Loucy (cell line): ENCODE data around the gene CIAO3.
"Not testable (repeated sequence)": the region's sequence is repeated elsewhere in the genome, so short reads cannot be mapped to it uniquely, and the experiment has no call there.

Experiments
- H2AFZ ChIP-seq: fragments of 200-600 bp; sonication (generic); 2 replicates; pipeline ENCODE4 v1.6.0; 2016; ENCODE audit warnings: antibody characterized with exemption, mild to moderate bottlenecking, low read length, moderate library complexity
- H3F3A ChIP-seq: fragments of 200-600 bp; 2 replicates; pipeline ENCODE4 v1.6.0; 2016; ENCODE audit warnings: antibody characterized with exemption, low read depth, mild to moderate bottlenecking
- H3K27me3 ChIP-seq: fragments of 200-600 bp; sonication (generic); 2 replicates; pipeline ENCODE4 v1.6.1; 2014; ENCODE audit warnings: low read length, mild to moderate bottlenecking; ENCODE audit not compliant: insufficient read depth, poor library complexity, severe bottlenecking
- H3K36me3 ChIP-seq: fragments of 200-600 bp; sonication (generic); 2 replicates; pipeline ENCODE4 v1.6.1; 2016; ENCODE audit warnings: low read length; ENCODE audit not compliant: insufficient read depth
- H3K4me1 ChIP-seq: fragments of 200-600 bp; sonication (generic); 2 replicates; pipeline ENCODE4 v1.5.1; 2014; ENCODE audit warnings: low read length, mild to moderate bottlenecking; ENCODE audit not compliant: insufficient read depth, poor library complexity, severe bottlenecking
- H3K4me2 ChIP-seq: fragments of 200-600 bp; sonication (generic); 2 replicates; pipeline ENCODE4 v1.6.0; 2014; ENCODE audit warnings: antibody characterized with exemption, low read length, low read depth, mild to moderate bottlenecking; ENCODE audit not compliant: poor library complexity, severe bottlenecking
- H3K4me3 ChIP-seq: fragments of 200-600 bp; sonication (generic); 2 replicates; pipeline ENCODE4 v1.5.1; 2014; ENCODE audit warnings: low read length, mild to moderate bottlenecking, mixed read lengths; ENCODE audit not compliant: poor library complexity, severe bottlenecking
- H3K79me2 ChIP-seq: fragments of 200-600 bp; sonication (generic); 2 replicates; pipeline ENCODE4 v1.6.1; 2014; ENCODE audit warnings: low read length; ENCODE audit not compliant: insufficient read depth
- H3K9ac ChIP-seq: fragments of 200-600 bp; sonication (generic); 2 replicates; pipeline ENCODE4 v1.6.0; 2014; ENCODE audit warnings: mild to moderate bottlenecking, low read depth, low read length, moderate library complexity; ENCODE audit not compliant: poor library complexity, severe bottlenecking
- H3K9me2 ChIP-seq: fragments of 200-600 bp; sonication (generic); replicated peaks from 2 replicates; pipeline ENCODE4 v1.6.1; 2016; ENCODE audit warnings: low read depth, low read length, mixed read lengths
- H3K9me3 ChIP-seq: fragments of 200-600 bp; sonication (generic); 2 replicates; pipeline ENCODE4 v1.6.1; 2014; ENCODE audit warnings: mild to moderate bottlenecking, antibody characterized with exemption, low read length, low read depth; ENCODE audit not compliant: insufficient read depth
- H4K20me1 ChIP-seq: fragments of 200-600 bp; sonication (generic); 2 replicates; pipeline ENCODE4 v1.6.0; 2014; ENCODE audit warnings: antibody characterized with exemption, low read length, mild to moderate bottlenecking; ENCODE audit not compliant: insufficient read depth, poor library complexity, severe bottlenecking
- EZH2phosphoT487 ChIP-seq: fragments of 200-600 bp; IDR thresholded peaks from 2 replicates; pipeline ENCODE4 v1.6.1; 2018; ENCODE audit warnings: antibody characterized with exemption, mild to moderate bottlenecking, moderate library complexity, borderline replicate concordance
- TF ChIP-seq, protein P1 (sequence below): fragments of 200-600 bp; sonication (generic); conservative IDR thresholded peaks from 2 replicates; pipeline ENCODE4 v1.5.1; 2014; ENCODE audit warnings: mild to moderate bottlenecking, antibody characterized with exemption, low read length

Gene CIAO3

GRCh38 chr16:693364-693763 is 47.4 kb downstream of the CIAO3 start:
- H3F3A ChIP-seq, result no peaks in the 10 kb centered on the region
- no peaks in the 10 kb centered on the region for H4K20me1 ChIP-seq
- H3K9me2 ChIP-seq, result no peaks in the 10 kb centered on the region
- H2AFZ ChIP-seq, result no peak overlapping the region
- no peaks in the 10 kb centered on the region for H3K27me3 ChIP-seq
- H3K4me2 ChIP-seq, result no peak overlapping the region
- H3K79me2 ChIP-seq, result peaks cover 8% of the 10 kb centered on the region
- no peaks in the 10 kb centered on the region for H3K9me3 ChIP-seq
- H3K36me3 ChIP-seq, result no peaks in the 10 kb centered on the region
- no peak for TF ChIP-seq EZH2phosphoT487
- TF ChIP-seq, protein P1, sequence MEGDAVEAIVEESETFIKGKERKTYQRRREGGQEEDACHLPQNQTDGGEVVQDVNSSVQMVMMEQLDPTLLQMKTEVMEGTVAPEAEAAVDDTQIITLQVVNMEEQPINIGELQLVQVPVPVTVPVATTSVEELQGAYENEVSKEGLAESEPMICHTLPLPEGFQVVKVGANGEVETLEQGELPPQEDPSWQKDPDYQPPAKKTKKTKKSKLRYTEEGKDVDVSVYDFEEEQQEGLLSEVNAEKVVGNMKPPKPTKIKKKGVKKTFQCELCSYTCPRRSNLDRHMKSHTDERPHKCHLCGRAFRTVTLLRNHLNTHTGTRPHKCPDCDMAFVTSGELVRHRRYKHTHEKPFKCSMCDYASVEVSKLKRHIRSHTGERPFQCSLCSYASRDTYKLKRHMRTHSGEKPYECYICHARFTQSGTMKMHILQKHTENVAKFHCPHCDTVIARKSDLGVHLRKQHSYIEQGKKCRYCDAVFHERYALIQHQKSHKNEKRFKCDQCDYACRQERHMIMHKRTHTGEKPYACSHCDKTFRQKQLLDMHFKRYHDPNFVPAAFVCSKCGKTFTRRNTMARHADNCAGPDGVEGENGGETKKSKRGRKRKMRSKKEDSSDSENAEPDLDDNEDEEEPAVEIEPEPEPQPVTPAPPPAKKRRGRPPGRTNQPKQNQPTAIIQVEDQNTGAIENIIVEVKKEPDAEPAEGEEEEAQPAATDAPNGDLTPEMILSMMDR, result no peak
- no peak overlapping the region for H3K9ac ChIP-seq
- H3K4me3 ChIP-seq, result no peak overlapping the region
- H3K4me1 ChIP-seq, result peaks cover 9% of the 10 kb centered on the region

DNA sequence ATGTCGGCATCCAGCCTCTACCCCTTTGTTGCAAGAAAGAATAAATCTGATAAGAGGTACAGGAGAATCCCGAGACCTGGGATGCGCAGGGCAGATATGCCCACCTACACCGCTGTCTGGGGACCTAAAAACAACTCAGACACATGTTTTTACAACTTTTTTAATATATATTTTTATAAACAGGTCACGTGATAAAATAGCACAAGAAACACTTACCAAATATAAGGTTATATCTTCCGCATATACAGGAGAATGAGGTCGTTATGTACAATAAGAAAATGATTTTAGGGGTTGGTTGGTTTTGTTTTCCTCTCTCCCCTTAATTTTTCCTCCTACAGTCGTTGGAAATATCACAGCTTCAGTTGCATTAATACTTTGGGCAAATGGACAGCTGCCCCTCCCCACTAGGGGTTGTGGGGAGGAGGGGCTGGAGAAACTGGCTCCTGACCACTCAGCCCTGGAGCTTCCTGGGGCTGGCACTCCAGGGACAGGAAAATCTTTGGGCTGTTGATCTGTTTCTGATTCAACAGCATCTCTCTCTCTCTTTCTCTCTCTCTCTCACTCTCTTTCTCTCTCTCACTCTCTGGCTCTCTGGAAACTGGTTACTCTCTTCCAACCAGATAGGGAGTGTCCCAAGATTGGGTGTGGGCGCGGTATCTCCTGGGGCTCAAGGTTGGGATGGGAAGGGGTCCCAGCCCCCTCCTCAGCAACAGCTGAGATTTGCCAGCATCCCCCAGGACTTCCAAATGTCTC is 48.3 kb downstream of the CIAO3 start:
- H3K79me2 ChIP-seq, result peaks cover 8% of the 10 kb centered on the region
- no peaks in the 10 kb centered on the region for H4K20me1 ChIP-seq
- H3K4me2 ChIP-seq, result no peak overlapping the region
- TF ChIP-seq EZH2phosphoT487, result no peak
- TF ChIP-seq, protein P1, result no peak
- no peaks in the 10 kb centered on the region for H3K36me3 ChIP-seq
- no peaks in the 10 kb centered on the region for H3F3A ChIP-seq
- no peak overlapping the region for H2AFZ ChIP-seq
- H3K4me3 ChIP-seq, result no peak overlapping the region
- no peaks in the 10 kb centered on the region for H3K27me3 ChIP-seq
- no peaks in the 10 kb centered on the region for H3K9me2 ChIP-seq
- peaks cover 9% of the 10 kb centered on the region for H3K4me1 ChIP-seq
- no peak overlapping the region for H3K9ac ChIP-seq
- no peaks in the 10 kb centered on the region for H3K9me3 ChIP-seq

- not testable (repeated sequence) for H3K27me3 ChIP-seq, H4K20me1 ChIP-seq, H3K4me3 ChIP-seq, H3K9me2 ChIP-seq, H3K4me1 ChIP-seq, H3K9ac ChIP-seq, H3K36me3 ChIP-seq, H3K4me2 ChIP-seq, H3K9me3 ChIP-seq, H3K79me2 ChIP-seq, H2AFZ ChIP-seq, H3F3A ChIP-seq
Observed at GRCh38 chr16:691242-691641, 49.6 kb downstream of the CIAO3 start.

DNA sequence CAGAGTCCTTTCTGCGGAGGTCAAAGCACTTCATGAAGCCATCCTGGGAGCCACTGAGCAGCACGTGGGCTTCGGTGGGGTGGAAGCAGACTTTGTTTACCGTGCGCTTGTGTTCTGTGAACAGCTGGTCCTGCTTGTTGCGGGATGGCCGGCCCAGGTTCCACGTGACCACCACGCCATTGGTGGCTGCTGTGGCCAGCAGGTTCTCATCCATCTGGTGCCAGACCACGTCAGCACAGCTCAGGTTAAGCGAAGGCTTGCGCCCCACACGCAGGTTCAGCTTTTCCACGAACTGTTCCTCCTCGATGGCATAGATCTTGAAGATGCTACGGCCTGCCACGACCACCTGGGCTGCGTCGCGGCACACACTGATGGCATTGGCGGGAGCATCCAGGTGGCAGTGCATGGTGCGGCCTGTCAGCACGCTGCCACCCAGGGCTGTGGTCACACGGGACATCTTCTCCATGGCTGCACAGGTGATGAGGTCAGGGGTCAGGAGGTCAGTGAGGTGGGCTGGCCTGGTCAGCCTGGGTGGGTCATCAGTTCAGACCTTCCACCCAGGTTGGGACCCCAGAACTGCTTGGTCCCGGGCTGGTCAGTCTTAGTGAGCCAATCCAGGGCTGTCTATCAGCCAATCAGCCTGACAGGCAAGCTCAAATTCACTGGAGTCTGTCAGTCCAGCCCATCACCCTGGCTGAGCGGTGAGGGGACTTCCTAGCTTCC is 51.5 kb downstream of the CIAO3 start:
- Histone ChIP-seq H3K4me3 (peak overlapping the region; percentile 94), H3K36me3 (no peaks in the 10 kb centered on the region), H3K9me2 (no peaks in the 10 kb centered on the region), H2AFZ (no peak overlapping the region), H4K20me1 (no peaks in the 10 kb centered on the region), H3K27me3 (no peaks in the 10 kb centered on the region), H3K79me2 (peaks cover 8% of the 10 kb centered on the region), H3K9me3 (no peaks in the 10 kb centered on the region), H3K9ac (peak overlapping the region; percentile 78), H3K4me2 (peak overlapping the region; percentile 88), H3K4me1 (peaks cover 9% of the 10 kb centered on the region), H3F3A (no peaks in the 10 kb centered on the region)
- TF ChIP-seq, protein P1, result no peak
- TF ChIP-seq EZH2phosphoT487, result no peak
